ENCODE results near the gene WASHC2A.
"Not testable (repeated sequence)": the region's sequence is repeated elsewhere in the genome, so short reads cannot be mapped to it uniquely, and the experiment has no call there.

GRCh38 chr10:50098645-50099044 lies 30.9 kb downstream of the WASHC2A start:
- TF ChIP-seq POLR2A (IDR thresholded peaks at IDR 0.05; ENCODE audit: low read depth, low read length); POLR2AphosphoS5 (IDR thresholded peaks at IDR 0.05; ENCODE audit: low read depth, low read length); TAF1 (IDR thresholded peaks at IDR 0.05; ENCODE audit: low read depth, low read length); POU2F2 (IDR thresholded peaks at IDR 0.05; ENCODE audit: low read depth, low read length); PAX5 (IDR thresholded peaks at IDR 0.05; ENCODE audit: insufficient read depth, low read length, severe bottlenecking): not testable (repeated sequence)

Data from GM12891 (cell line).